GM12878 (cell line): Measurements from ENCODE around the gene CAMKMT. TPM values are rescaled to one million over a fixed set of nuclear protein-coding genes. Genes with fewer than 3 reads are reported as not detected.

Experiments
- ATAC-seq: fragments of 200-7000 bp; cut with Tn5 transposase; 3 replicates; pipeline ENCODE4 v1.9.1; 2020; ENCODE audit warnings: mild to moderate bottlenecking, moderate library complexity
- BruUV-seq: library from RNA; stranded (reverse); fragments of 400-500 nt; replicated peaks from 2 replicates; lab custom pipeline; 2021; lab: Mats Ljungman, UMichigan
- CTCF ChIA-PET: fragments of 300-600 bp; sonication (Branson Sonifier 250); formaldehyde crosslinking; extraction: SDS; loops from one replicate; lab custom pipeline; 2021; ENCODE audit warnings: inconsistent platforms; lab: Yijun Ruan, JAX
- POLR2A ChIA-PET: fragments of 350-600 bp; formaldehyde crosslinking; extraction: SDS; loops from one replicate; lab custom pipeline; 2021; ENCODE audit warnings: inconsistent platforms; lab: Charles Lee
- RAD21 ChIA-PET: fragments of 300-600 bp; sonication (Branson Sonifier 250); formaldehyde crosslinking; loops from one replicate; lab custom pipeline; 2023; ENCODE audit warnings: antibody characterized with exemption; ENCODE audit not compliant: unreplicated experiment; lab: Charles Lee
- SMC1A ChIA-PET: fragments of 300-600 bp; sonication (Branson Sonifier 250); formaldehyde crosslinking; loops from one replicate; lab custom pipeline; 2023; ENCODE audit not compliant: unreplicated experiment, uncharacterized antibody; lab: Charles Lee
- DNase-seq: peaks from one replicate; pipeline ENCODE4 v3.0.0-alpha.2; 2011; ENCODE audit warnings: low read depth, low spot score
- FAIRE-seq: peaks from 3 replicates; lab custom pipeline; 2011; peaks lifted over from hg19 to GRCh38; lab: Jason Lieb, UNC
- H2AFZ ChIP-seq: 2 replicates; pipeline ENCODE4 v1.6.0; 2011; ENCODE audit warnings: low read depth, low read length, control low read depth; ENCODE audit not compliant: control insufficient read depth
- H3K27ac ChIP-seq: 2 replicates; pipeline ENCODE4 v1.5.1; 2011; ENCODE audit warnings: control low read depth; ENCODE audit not compliant: control insufficient read depth, insufficient read depth
- H3K27me3 ChIP-seq, 2 experiments: replicated peaks in 1 of 2; 2 replicates each; pipeline versions ENCODE4 v1.6.0 to v1.6.1; 2011; ENCODE audit warnings: low read length in 1 of 2; ENCODE audit not compliant: control insufficient read depth in 2 of 2, insufficient read depth in 2 of 2
- H3K36me3 ChIP-seq, 2 experiments: 2 replicates each; pipeline ENCODE4 v1.5.1; 2011; ENCODE audit warnings: low read length in 1 of 2; ENCODE audit not compliant: control insufficient read depth in 2 of 2, insufficient read depth in 2 of 2
- H3K4me1 ChIP-seq: 2 replicates; pipeline ENCODE4 v1.6.1; 2011; ENCODE audit warnings: mild to moderate bottlenecking, low read length, moderate library complexity, mixed read lengths; ENCODE audit not compliant: control insufficient read depth, insufficient read depth
- H3K4me2 ChIP-seq: 2 replicates; pipeline ENCODE4 v1.6.0; 2011; ENCODE audit warnings: control low read depth; ENCODE audit not compliant: control insufficient read depth, insufficient read depth
- H3K4me3 ChIP-seq: fragments of 200-600 bp; sonication (generic); 2 replicates; pipeline ENCODE4 v1.5.1; 2016
- H3K79me2 ChIP-seq: 2 replicates; pipeline ENCODE4 v1.6.0; 2011; ENCODE audit warnings: low read length; ENCODE audit not compliant: control insufficient read depth, insufficient read depth
- H3K9ac ChIP-seq: 2 replicates; pipeline ENCODE4 v1.8.0; 2011; ENCODE audit warnings: low read length, control low read depth, mixed read lengths; ENCODE audit not compliant: control insufficient read depth, insufficient read depth
- H3K9me3 ChIP-seq: replicated peaks from 3 replicates; pipeline ENCODE4 v1.5.1; 2011; ENCODE audit warnings: mild to moderate bottlenecking, low read length; ENCODE audit not compliant: control insufficient read depth, insufficient read depth
- H4K20me1 ChIP-seq: 2 replicates; pipeline ENCODE4 v1.6.0; 2011; ENCODE audit not compliant: control insufficient read depth, insufficient read depth
- EGR1 ChIP-seq, 2 experiments: IDR thresholded peaks; 1 replicate in 1 of 2; 2 replicates in 1 of 2; pipeline ENCODE4 v1.6.1; 2011 to 2012; ENCODE audit warnings: low read depth in 2 of 2, low read length in 2 of 2, borderline replicate concordance in 1 of 2, mild to moderate bottlenecking in 1 of 2, moderate library complexity in 1 of 2
- HDGF ChIP-seq: fragments of 450-650 bp; IDR thresholded peaks from 2 replicates; pipeline ENCODE4 v1.6.1; 2016; ENCODE audit warnings: antibody characterized with exemption
- MYB ChIP-seq: fragments of 150-350 bp; IDR thresholded peaks from 2 replicates; pipeline ENCODE4 v1.6.1; 2014; ENCODE audit warnings: mild to moderate bottlenecking, low read depth, low read length, borderline replicate concordance
- POU2F2 ChIP-seq: IDR thresholded peaks from 3 replicates; pipeline ENCODE4 v1.6.1; 2011; ENCODE audit warnings: low read depth, mild to moderate bottlenecking, low read length, borderline replicate concordance
- RFX5 ChIP-seq: IDR thresholded peaks from 2 replicates; pipeline ENCODE4 v1.6.1; 2011; ENCODE audit warnings: low read depth, low read length, improper control_type of control experiment
- SUPT20H ChIP-seq: IDR thresholded peaks from 2 replicates; pipeline ENCODE4 v1.6.1; 2011; ENCODE audit warnings: low read depth, mild to moderate bottlenecking, low read length, moderate library complexity, borderline replicate concordance; ENCODE audit not compliant: control insufficient read depth
- WGBS: methylation state at CpG from one replicate; pipeline ENCODE4 v1.1.6; 2016; ENCODE audit warnings: low lambda C conversion rate; ENCODE audit not compliant: insufficient replicate concordance, insufficient coverage; ENCODE audit errors: missing lambda C conversion rate; 5-methylcytosine and 5-hydroxymethylcytosine counted together
- in situ Hi-C: fragments of 300-500 bp; cut with MboI; formaldehyde crosslinking; loops from 9 replicates; pipeline ENCODE4 v1.14.3; 2018; ENCODE audit warnings: mixed read lengths
- intact Hi-C: fragments of 100-400 bp; cut with micrococcal nuclease; formaldehyde crosslinking; loops from one replicate; pipeline ENCODE4 v1.14.2; 2022; ENCODE audit not compliant: unreplicated experiment
- polyA plus RNA-seq, 11 experiments: library from polyadenylated mRNA; depleted of rRNA in 4 of 11; unstranded in 6 of 11; stranded (reverse) in 5 of 11; fragments of >200 nt; fragmentation: Nextera tagmentation in 4 of 11; fragmentation: Illumina TruSeq in 1 of 11; extraction: Ambion mirVana in 4 of 11; extraction: Trizol in 1 of 11; gene quantifications; 1 replicate in 1 of 11; 2 replicates in 10 of 11; pipeline versions ENCODE4 v1.2.1 to v1.2.3, GENCODE V29; 2011 to 2016; ENCODE audit warnings: inconsistent platforms in 2 of 11, missing spikeins in 2 of 11, low read depth in 1 of 11
- total RNA-seq, 4 experiments: library from RNA; depleted of rRNA in 3 of 4; stranded (reverse); fragments of >200 nt in 3 of 4; fragmentation: Illumina TruSeq in 1 of 4; extraction: Trizol in 1 of 4; gene quantifications; 2 replicates each; pipeline versions ENCODE4 v1.2.1 to v1.2.3, GENCODE V29; 2013 to 2021
- TF ChIP-seq, protein P1 (sequence below): fragments of 450-650 bp; IDR thresholded peaks from 2 replicates; pipeline ENCODE4 v1.6.1; 2017; ENCODE audit warnings: borderline replicate concordance
- TF ChIP-seq, protein P2 (sequence below): fragments of 450-650 bp; IDR thresholded peaks from 2 replicates; pipeline ENCODE4 v1.6.1; 2016; ENCODE audit warnings: mild to moderate bottlenecking
- TF ChIP-seq, protein P3 (sequence below): fragments of 450-650 bp; formaldehyde crosslinking; IDR thresholded peaks from 2 replicates; pipeline ENCODE4 v1.5.0; 2022; ENCODE audit warnings: mild to moderate bottlenecking, missing genetic modification characterization
- TF ChIP-seq, protein P4 (sequence below): IDR thresholded peaks from 2 replicates; pipeline ENCODE4 v1.6.1; 2012; ENCODE audit warnings: low read depth, low read length, improper control_type of control experiment
- TF ChIP-seq, protein P5 (sequence below): fragments of 150-350 bp; IDR thresholded peaks from 2 replicates; pipeline ENCODE4 v1.6.1; 2014; ENCODE audit warnings: mild to moderate bottlenecking, low read depth, low read length

The CAMKMT gene
- total and polyA plus RNA-seq, 10 of the 15 experiments (the other 5 are each of a cell fraction or from before 2014, with no cell fraction given): 2.7 to 16.0 (median 11.8) TPM

DNA sequence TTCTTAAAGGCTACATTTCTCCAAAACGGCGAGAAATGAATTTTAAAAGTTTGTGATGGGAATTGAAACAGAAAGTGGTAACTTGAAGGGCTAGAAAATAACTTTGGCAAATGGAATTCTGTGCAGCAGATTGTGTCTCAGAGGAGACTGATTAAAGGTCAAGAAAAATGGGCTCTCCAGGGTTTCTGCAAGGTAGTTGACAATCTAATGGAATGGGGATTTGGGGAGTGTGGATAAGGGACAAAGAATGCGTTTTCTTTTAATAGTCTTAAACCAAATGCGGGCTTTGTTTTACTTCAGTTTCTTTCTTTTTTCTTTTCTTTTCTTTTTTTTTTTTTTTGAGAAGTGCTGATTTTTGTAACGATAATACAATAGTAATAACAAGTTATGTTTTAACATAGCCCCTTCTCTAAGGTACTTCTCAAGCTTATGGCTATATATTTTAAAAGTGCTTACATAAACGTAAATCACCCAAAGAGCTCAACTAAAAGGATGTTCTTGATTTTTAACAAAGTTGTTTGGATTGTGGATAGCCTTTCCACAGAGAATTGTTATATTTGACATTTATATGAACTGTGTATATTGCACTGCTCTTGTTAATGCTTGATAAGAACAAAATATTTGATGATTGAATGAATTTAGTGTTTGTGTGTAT lies 36.6 kb downstream of the CAMKMT start:
- ChIA-PET POLR2A (interaction anchor here (1.1 kb wide), 1 partner anchor 25 kb away, joined by 3 read pairs; no protein-coding TSS in a partner anchor), SMC1A (interaction anchor here (0.6 to 2.1 kb wide), 3 partner anchors 10 to 477 kb away, joined by 3 to 5 read pairs (median 3); no protein-coding TSS in a partner anchor), CTCF (interaction anchor here (0.8 to 1.9 kb wide), 3 partner anchors 10 to 558 kb away, joined by 3 to 6 read pairs (median 5); no protein-coding TSS in a partner anchor), RAD21 (interaction anchor here (1.7 kb wide), 1 partner anchor 557 kb away, joined by 5 read pairs; no protein-coding TSS in a partner anchor)
- H4K20me1 ChIP-seq: no peaks in the 10 kb centered on the region
- H2AFZ ChIP-seq: peak overlapping the region; percentile 8; the same call in 1 of the 2 replicates
- no peaks in the 10 kb centered on the region for H3K79me2 ChIP-seq
- FAIRE-seq (no peak), ATAC-seq (no peak), DNase-seq (no peak)
- no peak overlapping the region for H3K27ac ChIP-seq
- no peaks in the 10 kb centered on the region for H3K4me1 ChIP-seq
- no peaks in the 10 kb centered on the region for H3K27me3 ChIP-seq
- no peak overlapping the region for H3K4me2 ChIP-seq
- BruUV-seq: no TSS peak
- intact Hi-C loops (no loop called here), in situ Hi-C loops (no loop called here)
- no peak overlapping the region for H3K9ac ChIP-seq
- no peak overlapping the region for H3K4me3 ChIP-seq
- no peaks in the 10 kb centered on the region for H3K9me3 ChIP-seq
- H3K36me3 ChIP-seq: no peaks in the 10 kb centered on the region
- WGBS: 87% methylated on average over 6 of the region's 6 CpGs
- TF ChIP-seq RFX5 (no peak), EGR1 (IDR thresholded peaks at IDR 0.05; ENCODE audit: borderline replicate concordance in 1 of 2, low read depth in 2 of 2, low read length in 2 of 2) (no peak), HDGF (no peak), MYB (no peak), SUPT20H (no peak), POU2F2 (no peak)
- TF ChIP-seq, protein P1, sequence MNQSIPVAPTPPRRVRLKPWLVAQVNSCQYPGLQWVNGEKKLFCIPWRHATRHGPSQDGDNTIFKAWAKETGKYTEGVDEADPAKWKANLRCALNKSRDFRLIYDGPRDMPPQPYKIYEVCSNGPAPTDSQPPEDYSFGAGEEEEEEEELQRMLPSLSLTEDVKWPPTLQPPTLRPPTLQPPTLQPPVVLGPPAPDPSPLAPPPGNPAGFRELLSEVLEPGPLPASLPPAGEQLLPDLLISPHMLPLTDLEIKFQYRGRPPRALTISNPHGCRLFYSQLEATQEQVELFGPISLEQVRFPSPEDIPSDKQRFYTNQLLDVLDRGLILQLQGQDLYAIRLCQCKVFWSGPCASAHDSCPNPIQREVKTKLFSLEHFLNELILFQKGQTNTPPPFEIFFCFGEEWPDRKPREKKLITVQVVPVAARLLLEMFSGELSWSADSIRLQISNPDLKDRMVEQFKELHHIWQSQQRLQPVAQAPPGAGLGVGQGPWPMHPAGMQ: no peak
- TF ChIP-seq, protein P2, sequence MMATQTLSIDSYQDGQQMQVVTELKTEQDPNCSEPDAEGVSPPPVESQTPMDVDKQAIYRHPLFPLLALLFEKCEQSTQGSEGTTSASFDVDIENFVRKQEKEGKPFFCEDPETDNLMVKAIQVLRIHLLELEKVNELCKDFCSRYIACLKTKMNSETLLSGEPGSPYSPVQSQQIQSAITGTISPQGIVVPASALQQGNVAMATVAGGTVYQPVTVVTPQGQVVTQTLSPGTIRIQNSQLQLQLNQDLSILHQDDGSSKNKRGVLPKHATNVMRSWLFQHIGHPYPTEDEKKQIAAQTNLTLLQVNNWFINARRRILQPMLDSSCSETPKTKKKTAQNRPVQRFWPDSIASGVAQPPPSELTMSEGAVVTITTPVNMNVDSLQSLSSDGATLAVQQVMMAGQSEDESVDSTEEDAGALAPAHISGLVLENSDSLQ: no peak
- TF ChIP-seq, protein P3, sequence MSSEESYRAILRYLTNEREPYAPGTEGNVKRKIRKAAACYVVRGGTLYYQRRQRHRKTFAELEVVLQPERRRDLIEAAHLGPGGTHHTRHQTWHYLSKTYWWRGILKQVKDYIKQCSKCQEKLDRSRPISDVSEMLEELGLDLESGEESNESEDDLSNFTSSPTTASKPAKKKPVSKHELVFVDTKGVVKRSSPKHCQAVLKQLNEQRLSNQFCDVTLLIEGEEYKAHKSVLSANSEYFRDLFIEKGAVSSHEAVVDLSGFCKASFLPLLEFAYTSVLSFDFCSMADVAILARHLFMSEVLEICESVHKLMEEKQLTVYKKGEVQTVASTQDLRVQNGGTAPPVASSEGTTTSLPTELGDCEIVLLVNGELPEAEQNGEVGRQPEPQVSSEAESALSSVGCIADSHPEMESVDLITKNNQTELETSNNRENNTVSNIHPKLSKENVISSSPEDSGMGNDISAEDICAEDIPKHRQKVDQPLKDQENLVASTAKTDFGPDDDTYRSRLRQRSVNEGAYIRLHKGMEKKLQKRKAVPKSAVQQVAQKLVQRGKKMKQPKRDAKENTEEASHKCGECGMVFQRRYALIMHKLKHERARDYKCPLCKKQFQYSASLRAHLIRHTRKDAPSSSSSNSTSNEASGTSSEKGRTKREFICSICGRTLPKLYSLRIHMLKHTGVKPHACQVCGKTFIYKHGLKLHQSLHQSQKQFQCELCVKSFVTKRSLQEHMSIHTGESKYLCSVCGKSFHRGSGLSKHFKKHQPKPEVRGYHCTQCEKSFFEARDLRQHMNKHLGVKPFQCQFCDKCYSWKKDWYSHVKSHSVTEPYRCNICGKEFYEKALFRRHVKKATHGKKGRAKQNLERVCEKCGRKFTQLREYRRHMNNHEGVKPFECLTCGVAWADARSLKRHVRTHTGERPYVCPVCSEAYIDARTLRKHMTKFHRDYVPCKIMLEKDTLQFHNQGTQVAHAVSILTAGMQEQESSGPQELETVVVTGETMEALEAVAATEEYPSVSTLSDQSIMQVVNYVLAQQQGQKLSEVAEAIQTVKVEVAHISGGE: no peak
- TF ChIP-seq, protein P4, sequence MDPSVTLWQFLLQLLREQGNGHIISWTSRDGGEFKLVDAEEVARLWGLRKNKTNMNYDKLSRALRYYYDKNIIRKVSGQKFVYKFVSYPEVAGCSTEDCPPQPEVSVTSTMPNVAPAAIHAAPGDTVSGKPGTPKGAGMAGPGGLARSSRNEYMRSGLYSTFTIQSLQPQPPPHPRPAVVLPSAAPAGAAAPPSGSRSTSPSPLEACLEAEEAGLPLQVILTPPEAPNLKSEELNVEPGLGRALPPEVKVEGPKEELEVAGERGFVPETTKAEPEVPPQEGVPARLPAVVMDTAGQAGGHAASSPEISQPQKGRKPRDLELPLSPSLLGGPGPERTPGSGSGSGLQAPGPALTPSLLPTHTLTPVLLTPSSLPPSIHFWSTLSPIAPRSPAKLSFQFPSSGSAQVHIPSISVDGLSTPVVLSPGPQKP: no peak
- TF ChIP-seq, protein P5, sequence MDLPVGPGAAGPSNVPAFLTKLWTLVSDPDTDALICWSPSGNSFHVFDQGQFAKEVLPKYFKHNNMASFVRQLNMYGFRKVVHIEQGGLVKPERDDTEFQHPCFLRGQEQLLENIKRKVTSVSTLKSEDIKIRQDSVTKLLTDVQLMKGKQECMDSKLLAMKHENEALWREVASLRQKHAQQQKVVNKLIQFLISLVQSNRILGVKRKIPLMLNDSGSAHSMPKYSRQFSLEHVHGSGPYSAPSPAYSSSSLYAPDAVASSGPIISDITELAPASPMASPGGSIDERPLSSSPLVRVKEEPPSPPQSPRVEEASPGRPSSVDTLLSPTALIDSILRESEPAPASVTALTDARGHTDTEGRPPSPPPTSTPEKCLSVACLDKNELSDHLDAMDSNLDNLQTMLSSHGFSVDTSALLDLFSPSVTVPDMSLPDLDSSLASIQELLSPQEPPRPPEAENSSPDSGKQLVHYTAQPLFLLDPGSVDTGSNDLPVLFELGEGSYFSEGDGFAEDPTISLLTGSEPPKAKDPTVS: no peak
